Measurements from ENCODE around the gene COL27A1. TPM values are rescaled to one million over a fixed set of nuclear protein-coding genes. Genes with fewer than 3 reads are reported as not detected.

Gene COL27A1
- total and polyA plus RNA-seq, 2 donors (not counting 3 experiments of a cell fraction or from before 2014, with no cell fraction given): 14.7 to 49.1 TPM

DNA sequence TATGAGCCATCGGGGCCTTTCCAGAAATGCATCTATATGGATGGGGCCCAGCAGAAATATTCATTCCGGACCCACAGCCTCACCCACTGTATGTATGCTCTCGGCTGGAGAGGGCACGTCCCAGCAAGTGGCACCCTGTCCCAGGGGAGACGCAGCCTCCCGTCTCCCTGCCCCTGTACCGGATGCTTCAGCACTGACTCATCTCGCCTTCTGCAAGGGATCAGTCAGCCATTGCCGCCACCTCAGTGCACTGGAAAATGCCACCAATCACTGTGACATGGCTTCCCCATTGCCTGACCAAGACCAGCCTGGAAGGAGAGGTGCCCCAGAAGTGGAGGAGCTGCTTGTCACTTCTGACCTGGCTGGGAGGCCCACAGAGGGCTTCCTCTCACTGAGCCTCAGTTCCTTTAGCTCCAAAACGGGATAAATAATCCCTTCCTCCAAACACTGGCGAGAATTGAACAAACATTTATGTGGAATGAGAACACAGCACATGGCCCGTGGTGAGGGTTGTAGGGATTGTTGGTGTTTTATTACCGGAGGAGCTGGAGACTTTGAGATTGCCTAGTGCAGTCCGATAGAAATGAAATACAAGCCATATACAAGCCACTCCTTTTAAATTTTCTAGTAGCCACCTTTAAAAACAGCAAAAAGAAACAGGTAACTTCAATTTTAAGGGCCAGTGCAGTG, 123.7 kb downstream of the COL27A1 start:
- H2AFZ ChIP-seq (ENCODE audit: low read depth, low read length): no peak overlapping the region
- no peak overlapping the region for H3K4me3 ChIP-seq (replicated peaks in 1 of 3; ENCODE audit: insufficient read depth in 1 of 3, low read depth in 1 of 3, low read length in 3 of 3)
- H3K36me3 ChIP-seq (ENCODE audit: control insufficient read depth in 2 of 2, extremely low read depth in 1 of 2, insufficient read depth in 2 of 2, low read length in 2 of 2): no peaks in the 10 kb centered on the region
- H3K27ac ChIP-seq (ENCODE audit: insufficient read depth, low read depth, low read length): no peak overlapping the region
- H3K4me1 ChIP-seq (ENCODE audit: control insufficient read depth, extremely low read depth, insufficient read depth, low read length): peaks cover 2% of the 10 kb centered on the region
- H3K27me3 ChIP-seq (ENCODE audit: control insufficient read depth in 2 of 2, insufficient read depth in 2 of 2, low read length in 2 of 2): no peaks in the 10 kb centered on the region
- H3K9me3 ChIP-seq (replicated peaks; ENCODE audit: control insufficient read depth, insufficient read depth, low read length): no peaks in the 10 kb centered on the region
- H3K9ac ChIP-seq (replicated peaks; ENCODE audit: extremely low read depth, insufficient read depth, low read length): no peak overlapping the region
- H3K4me2 ChIP-seq (ENCODE audit: insufficient read depth, low read length): no peak overlapping the region
- no peaks in the 10 kb centered on the region for H3K9me1 ChIP-seq (replicated peaks; ENCODE audit: control insufficient read depth, extremely low read depth, insufficient read depth, low read length)
- no peaks in the 10 kb centered on the region for H4K20me1 ChIP-seq (replicated peaks; ENCODE audit: control insufficient read depth, extremely low read depth, insufficient read depth, low read length)
- no peaks in the 10 kb centered on the region for H3K79me2 ChIP-seq (ENCODE audit: control insufficient read depth, insufficient read depth, low read length)
- intact Hi-C loops (cut with micrococcal nuclease): no loop called here
- dilution Hi-C loops (cut with MboI; ENCODE audit: extremely low pct_ligation_motif_present, low sequenced_read_pairs): loop anchor here (25.0 kb wide), 1 partner anchor 192 kb away; the partner anchor contains the start of genes AMBP and KIF12
- DNase-seq (ENCODE audit: low read depth, low spot score) (no peak), FAIRE-seq (peak; percentile 58)
- no TSS peak for BruUV-seq (replicated peaks)
- ChIA-PET CTCF (interaction anchor here (1.2 to 4.0 kb wide), 4 partner anchors 11 to 196 kb away, joined by 3 to 18 read pairs (median 14); partner anchors contain the start of gene COL27A1), POLR2A (no interaction called here)
- TF ChIP-seq FOS (IDR thresholded peaks at IDR 0.05; ENCODE audit: borderline replicate concordance, insufficient read depth, low read length) (no peak), JUN (IDR thresholded peaks at IDR 0.05; ENCODE audit: borderline replicate concordance, insufficient read depth, insufficient read length, low read depth) (no peak), MYC (IDR thresholded peaks at IDR 0.05; ENCODE audit: low read depth, low read length) (no peak), GATA2 (IDR thresholded peaks at IDR 0.05; ENCODE audit: insufficient read depth, insufficient read length, low read depth, low read length) (no peak), POLR2AphosphoS5 (IDR thresholded peaks at IDR 0.05; ENCODE audit: insufficient read depth, low read depth, low read length) (no peak), EZH2 (IDR thresholded peaks at IDR 0.05; ENCODE audit: borderline replicate concordance, low read depth, low read length, severe bottlenecking) (no peak)
- TF ChIP-seq, protein P1, sequence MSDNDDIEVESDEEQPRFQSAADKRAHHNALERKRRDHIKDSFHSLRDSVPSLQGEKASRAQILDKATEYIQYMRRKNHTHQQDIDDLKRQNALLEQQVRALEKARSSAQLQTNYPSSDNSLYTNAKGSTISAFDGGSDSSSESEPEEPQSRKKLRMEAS (IDR thresholded peaks at IDR 0.05; ENCODE audit: insufficient read depth, insufficient read length): no peak
- TF ChIP-seq, protein P2, sequence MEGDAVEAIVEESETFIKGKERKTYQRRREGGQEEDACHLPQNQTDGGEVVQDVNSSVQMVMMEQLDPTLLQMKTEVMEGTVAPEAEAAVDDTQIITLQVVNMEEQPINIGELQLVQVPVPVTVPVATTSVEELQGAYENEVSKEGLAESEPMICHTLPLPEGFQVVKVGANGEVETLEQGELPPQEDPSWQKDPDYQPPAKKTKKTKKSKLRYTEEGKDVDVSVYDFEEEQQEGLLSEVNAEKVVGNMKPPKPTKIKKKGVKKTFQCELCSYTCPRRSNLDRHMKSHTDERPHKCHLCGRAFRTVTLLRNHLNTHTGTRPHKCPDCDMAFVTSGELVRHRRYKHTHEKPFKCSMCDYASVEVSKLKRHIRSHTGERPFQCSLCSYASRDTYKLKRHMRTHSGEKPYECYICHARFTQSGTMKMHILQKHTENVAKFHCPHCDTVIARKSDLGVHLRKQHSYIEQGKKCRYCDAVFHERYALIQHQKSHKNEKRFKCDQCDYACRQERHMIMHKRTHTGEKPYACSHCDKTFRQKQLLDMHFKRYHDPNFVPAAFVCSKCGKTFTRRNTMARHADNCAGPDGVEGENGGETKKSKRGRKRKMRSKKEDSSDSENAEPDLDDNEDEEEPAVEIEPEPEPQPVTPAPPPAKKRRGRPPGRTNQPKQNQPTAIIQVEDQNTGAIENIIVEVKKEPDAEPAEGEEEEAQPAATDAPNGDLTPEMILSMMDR (IDR thresholded peaks at IDR 0.05; ENCODE audit: extremely low read depth in 1 of 2, insufficient read depth in 1 of 2, low read depth in 1 of 2, low read length in 2 of 2): no peak

Data from endothelial cell of umbilical vein (primary cell).